RWPE1 (cell line): Measurements from ENCODE around the gene BICRAL.
A peak's percentile ranks its signal among the peaks of the same experiment; 100 is the strongest.
"Not testable (repeated sequence)": the region's sequence is repeated elsewhere in the genome, so short reads cannot be mapped to it uniquely, and the experiment has no call there.

Source experiments
- CTCF ChIA-PET: fragments of 350-600 bp; sonication (Branson Sonifier 250); formaldehyde crosslinking; extraction: SDS; loops from one replicate; lab custom pipeline; 2021; lab: Yijun Ruan, JAX
- POLR2A ChIA-PET: fragments of 400-600 bp; formaldehyde crosslinking; extraction: SDS; loops from one replicate; lab custom pipeline; 2020; ENCODE audit warnings: antibody characterized with exemption; ENCODE audit not compliant: low non-redundant PET; lab: Yijun Ruan, JAX
- DNase-seq: peaks from one replicate; pipeline ENCODE4 v3.0.0; 2012; ENCODE audit warnings: low spot score
- H3K27ac ChIP-seq: fragments of 450-650 bp; 2 replicates; pipeline ENCODE4 v1.5.1; 2017
- CTCF ChIP-seq: fragments of 450-650 bp; conservative IDR thresholded peaks from 2 replicates; pipeline ENCODE4 v1.5.1; 2017; ENCODE audit warnings: low read depth, mild to moderate bottlenecking

Gene BICRAL

GRCh38 chr6:42873313-42873712, 91.5 kb downstream of the BICRAL start:
- no peak for DNase-seq
- H3K27ac ChIP-seq = no peak overlapping the region
- no peak for TF ChIP-seq CTCF
- ChIA-PET POLR2A (interaction anchor here (0.6 kb wide), 1 partner anchor 464 kb away, joined by 4 read pairs; no protein-coding TSS in a partner anchor), CTCF (interaction anchor here (0.9 kb wide), 1 partner anchor 11 kb away, joined by 3 read pairs; no protein-coding TSS in a partner anchor)

DNA sequence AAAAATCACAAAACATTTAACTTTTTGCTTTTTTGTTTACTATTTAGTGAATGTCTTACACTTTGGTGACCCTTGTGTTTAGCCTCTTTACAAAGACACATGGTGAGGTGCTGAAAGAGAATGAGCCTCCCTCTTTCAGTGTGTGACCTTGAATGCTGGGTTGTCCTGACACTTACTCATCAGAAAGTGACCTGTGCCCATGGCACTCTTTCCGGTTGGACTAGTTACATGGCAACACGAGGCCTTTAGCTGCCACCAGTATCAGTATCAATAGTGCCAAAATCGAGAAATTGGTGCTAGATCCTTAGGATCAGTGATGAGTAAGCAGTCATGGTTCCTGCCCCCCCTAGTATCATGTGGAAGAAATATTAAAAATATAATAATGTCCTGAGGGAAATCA, 95.8 kb downstream of the BICRAL start:
- no peak for TF ChIP-seq CTCF
- H3K27ac ChIP-seq = peak overlapping the region; percentile 73
- no peak for DNase-seq
- POLR2A ChIA-PET = no interaction called here
- CTCF ChIA-PET = interaction anchor here (0.5 to 0.7 kb wide), 3 partner anchors 206 to 282 kb away, joined by 3 read pairs; no protein-coding TSS in a partner anchor

DNA sequence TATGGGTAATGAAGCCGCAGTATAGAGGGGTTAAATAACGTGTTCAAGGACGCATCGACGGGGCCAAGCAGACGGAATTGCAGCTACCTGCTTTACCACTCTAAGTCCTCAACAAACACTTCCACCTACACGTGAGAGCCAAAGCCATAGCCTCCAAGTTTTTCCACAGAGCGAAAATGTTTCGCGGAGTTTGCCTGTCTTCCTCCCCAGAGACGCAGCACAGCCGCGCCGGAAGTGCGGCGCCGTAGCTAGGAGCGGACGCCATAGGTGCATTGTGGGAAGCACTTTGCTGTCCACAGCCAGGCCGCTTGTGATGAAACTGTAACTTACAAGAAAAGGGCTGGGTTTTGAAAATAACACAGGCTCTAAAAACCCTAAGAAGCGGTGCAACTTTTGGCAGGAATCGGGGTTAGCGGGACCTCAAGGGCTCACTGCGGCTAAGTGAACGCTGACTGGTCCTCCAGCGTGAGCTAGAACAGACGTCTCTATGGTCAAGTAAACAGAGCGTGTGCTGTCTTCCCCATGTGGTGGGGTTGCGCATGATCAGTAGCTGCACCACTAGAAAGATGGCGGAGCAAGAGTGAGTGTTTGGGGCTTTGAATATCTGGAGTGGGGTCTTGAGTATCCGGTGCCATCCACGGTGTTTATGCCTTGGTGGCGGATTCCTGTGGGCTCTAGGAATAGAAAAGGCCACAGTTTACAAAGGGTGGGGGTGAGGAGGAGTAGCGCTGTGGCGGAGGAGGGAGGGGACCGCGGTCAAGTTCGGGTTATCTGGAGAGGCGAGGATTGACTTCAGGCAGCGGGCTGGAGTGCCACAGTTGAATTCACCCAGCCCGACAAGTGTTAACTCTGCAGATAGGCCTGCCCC, 97.8 kb downstream of the BICRAL start, which contains the start of gene RPL7L1:
TSS of gene RPL7L1 (plus strand) at position 245 of the 868 bp plus-strand sequence. CDS start at position 540, 295 bp downstream.
- H3K27ac ChIP-seq = peak within 1 kb of the TSS; percentile 92
- ChIA-PET POLR2A (interaction anchor here (0.5 to 1.5 kb wide), 4 partner anchors 11 to 618 kb away, joined by 4 to 6 read pairs (median 5); partner anchors contain the start of gene TBCC), CTCF (interaction anchor here (1.1 kb wide), 1 partner anchor 218 kb away, joined by 3 read pairs; no protein-coding TSS in a partner anchor)
- peak; percentile 59 for DNase-seq
- TF ChIP-seq CTCF = no peak

DNA sequence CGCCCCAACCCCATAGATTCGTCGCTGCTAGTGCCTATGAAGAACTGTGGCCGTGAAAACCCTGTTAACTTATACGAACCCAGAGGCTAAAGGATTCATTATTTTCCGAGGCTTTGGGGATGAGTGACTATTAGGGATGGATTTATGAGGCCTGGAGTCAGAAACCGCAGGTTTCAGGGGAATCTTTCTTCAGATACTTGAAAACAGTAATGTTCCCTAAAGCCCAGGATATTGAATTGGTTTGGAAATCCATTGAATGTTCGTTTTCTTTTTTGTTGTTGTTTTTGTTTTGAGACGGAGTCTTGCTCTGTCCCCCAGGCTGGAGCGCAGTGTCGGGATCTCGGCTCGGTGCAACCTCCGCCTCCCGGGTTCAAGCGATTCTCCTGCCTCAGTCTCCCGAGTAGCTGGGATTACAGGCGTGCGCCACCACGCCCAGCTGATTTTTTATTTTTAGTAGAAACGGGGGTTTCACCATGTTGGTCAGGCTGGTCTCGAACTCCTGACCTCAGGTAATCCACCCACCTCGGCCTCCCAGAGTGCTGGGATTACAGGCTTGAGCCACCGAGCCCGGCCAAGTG, 98.5 kb downstream of the BICRAL start:
- CTCF ChIA-PET = interaction anchor here (0.6 kb wide), 1 partner anchor 94 kb away, joined by 3 read pairs; no protein-coding TSS in a partner anchor

DNA sequence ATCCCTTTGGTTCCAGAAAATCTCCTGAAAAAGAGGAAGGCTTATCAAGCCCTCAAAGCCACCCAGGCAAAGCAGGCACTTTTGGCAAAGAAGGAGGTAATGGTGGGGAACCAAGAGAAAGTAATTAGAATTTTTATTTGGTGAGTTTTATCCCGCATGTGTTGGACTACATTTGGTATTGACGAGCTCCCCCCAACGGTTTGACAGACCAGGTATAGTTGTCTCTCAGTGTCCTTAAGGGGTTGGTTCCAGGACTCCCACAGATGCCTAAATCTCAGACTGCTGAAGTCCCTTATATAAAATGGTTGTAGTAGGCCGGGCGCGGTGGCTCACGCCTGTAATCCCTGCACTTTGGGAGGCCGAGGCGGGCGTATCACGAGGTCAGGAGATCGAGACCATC, 99.0 kb downstream of the BICRAL start:
- POLR2A ChIA-PET, DNase-seq: not testable (repeated sequence)
- peak overlapping the region; percentile 92 for H3K27ac ChIP-seq
- CTCF ChIA-PET = interaction anchor here (0.6 kb wide), 1 partner anchor 94 kb away, joined by 3 read pairs; no protein-coding TSS in a partner anchor

More for the DNA sequence above, 98.5 kb downstream of the BICRAL start:
- not testable (repeated sequence) for DNase-seq
- POLR2A ChIA-PET = interaction anchor here (1.5 kb wide), 1 partner anchor 10 kb away, joined by 6 read pairs; a partner anchor contains a TSS
- peak overlapping the region; percentile 92 for H3K27ac ChIP-seq

GRCh38 chr6:42885702-42886101, 103.8 kb downstream of the BICRAL start:
- CTCF ChIA-PET = interaction anchor here (0.7 kb wide), 1 partner anchor 120 kb away, joined by 4 read pairs; no protein-coding TSS in a partner anchor
- POLR2A ChIA-PET = no interaction called here
- H3K27ac ChIP-seq = no peak overlapping the region; the same call in 1 of the 2 replicates
- no peak for TF ChIP-seq CTCF
- DNase-seq = no peak

- CTCF ChIA-PET, POLR2A ChIA-PET: not testable (repeated sequence)
These were observed 106.3 kb downstream of the BICRAL start for GRCh38 chr6:42888201-42888600.

More at GRCh38 chr6:42888201-42888600, 106.3 kb downstream of the BICRAL start:
- DNase-seq = not testable (repeated sequence)
- peak overlapping the region; percentile 86 for H3K27ac ChIP-seq
